H9 (cell line): ENCODE measurements around the gene DMWD. TPM values are rescaled to one million over a fixed set of nuclear protein-coding genes. Genes with fewer than 3 reads are reported as not detected.

Experiments used
- DNase-seq: peaks from one replicate; pipeline ENCODE4 v3.0.0-alpha.2; 2017
- H2AFZ ChIP-seq: one replicate; pipeline ENCODE4 v1.6.1; 2013; ENCODE audit warnings: mild to moderate bottlenecking, low read length, control low read depth, moderate library complexity
- H2AK5ac ChIP-seq: 2 replicates; pipeline ENCODE4 v1.6.1; 2013; ENCODE audit warnings: low read length, control low read depth, mixed read lengths; ENCODE audit not compliant: insufficient read length
- H2BK120ac ChIP-seq: one replicate; pipeline ENCODE4 v1.6.1; 2013; ENCODE audit warnings: low read depth, mild to moderate bottlenecking, low read length, control low read depth, inconsistent platforms; ENCODE audit not compliant: poor library complexity, severe bottlenecking
- H2BK12ac ChIP-seq: 2 replicates; pipeline ENCODE4 v1.6.1; 2013; ENCODE audit warnings: low read length, control low read depth, mixed read lengths, low read depth; ENCODE audit not compliant: insufficient read length
- H2BK15ac ChIP-seq: 2 replicates; pipeline ENCODE4 v1.6.1; 2013; ENCODE audit warnings: low read depth, low read length, control low read depth
- H2BK20ac ChIP-seq: one replicate; pipeline ENCODE4 v1.6.1; 2013; ENCODE audit warnings: low read depth, mild to moderate bottlenecking, low read length, control low read depth, inconsistent platforms; ENCODE audit not compliant: poor library complexity, severe bottlenecking
- H2BK5ac ChIP-seq: 2 replicates; pipeline ENCODE4 v1.6.1; 2013; ENCODE audit warnings: low read length, control low read depth, mixed read lengths; ENCODE audit not compliant: insufficient read length
- H3K14ac ChIP-seq: 2 replicates; pipeline ENCODE4 v1.6.1; 2013; ENCODE audit warnings: low read length, control low read depth; ENCODE audit not compliant: insufficient read depth
- H3K18ac ChIP-seq: 2 replicates; pipeline ENCODE4 v1.6.1; 2013; ENCODE audit warnings: low read depth, mild to moderate bottlenecking, mixed read lengths, low read length, control low read depth; ENCODE audit not compliant: insufficient read length
- H3K23ac ChIP-seq: 2 replicates; pipeline ENCODE4 v1.6.1; 2013; ENCODE audit warnings: low read length, control low read depth, mixed read lengths, low read depth; ENCODE audit not compliant: insufficient read length
- H3K23me2 ChIP-seq: 2 replicates; pipeline ENCODE4 v1.6.1; 2013; ENCODE audit warnings: low read depth, mild to moderate bottlenecking, mixed read lengths, low read length, control low read depth; ENCODE audit not compliant: insufficient read length, poor library complexity, severe bottlenecking
- H3K27ac ChIP-seq: 2 replicates; pipeline ENCODE4 v1.5.1; 2013; ENCODE audit warnings: low read length, control low read depth, mixed read lengths, low read depth; ENCODE audit not compliant: insufficient read length
- H3K27me3 ChIP-seq: 2 replicates; pipeline ENCODE4 v1.6.1; 2013; ENCODE audit warnings: low read length, control low read depth, inconsistent platforms; ENCODE audit not compliant: insufficient read depth
- H3K4ac ChIP-seq: 2 replicates; pipeline ENCODE4 v1.6.1; 2013; ENCODE audit warnings: low read depth, mild to moderate bottlenecking, control low read depth, inconsistent platforms, low read length, moderate library complexity
- H3K4me1 ChIP-seq: 2 replicates; pipeline ENCODE4 v1.6.1; 2013; ENCODE audit warnings: low read length, control low read depth, inconsistent platforms; ENCODE audit not compliant: insufficient read depth
- H3K4me2 ChIP-seq: 2 replicates; pipeline ENCODE4 v1.6.1; 2013; ENCODE audit warnings: low read length, control low read depth, mixed read lengths; ENCODE audit not compliant: insufficient read length, insufficient read depth
- H3K56ac ChIP-seq: 2 replicates; pipeline ENCODE4 v1.6.1; 2013; ENCODE audit warnings: low read depth, mild to moderate bottlenecking, mixed read lengths, low read length, control low read depth; ENCODE audit not compliant: insufficient read length
- H3K79me1 ChIP-seq: 2 replicates; pipeline ENCODE4 v1.6.1; 2013; ENCODE audit warnings: low read depth, mild to moderate bottlenecking, moderate library complexity, low read length, control low read depth, inconsistent platforms; ENCODE audit not compliant: insufficient read depth, poor library complexity, severe bottlenecking
- H3K79me2 ChIP-seq: 2 replicates; pipeline ENCODE4 v1.6.1; 2013; ENCODE audit warnings: low read length, control low read depth, inconsistent platforms; ENCODE audit not compliant: insufficient read depth
- H3K9ac ChIP-seq: 2 replicates; pipeline ENCODE4 v1.6.1; 2013; ENCODE audit warnings: low read length, control low read depth, mixed read lengths; ENCODE audit not compliant: insufficient read length; ENCODE audit errors: extremely low read depth
- H3K9me3 ChIP-seq: one replicate; pipeline ENCODE4 v1.6.1; 2013; ENCODE audit warnings: low read depth, low read length, inconsistent platforms; ENCODE audit not compliant: control insufficient read depth
- H3T11ph ChIP-seq: one replicate; pipeline ENCODE4 v1.6.1; 2013; ENCODE audit warnings: mild to moderate bottlenecking, low read length, control low read depth, inconsistent platforms
- H4K20me1 ChIP-seq: one replicate; pipeline ENCODE4 v1.6.1; 2013; ENCODE audit not compliant: control insufficient read depth, insufficient read length, insufficient read depth
- H4K5ac ChIP-seq: 2 replicates; pipeline ENCODE4 v1.6.1; 2013; ENCODE audit warnings: low read depth, mild to moderate bottlenecking, mixed read lengths, low read length, control low read depth; ENCODE audit not compliant: insufficient read length
- H4K8ac ChIP-seq: replicated peaks from 2 replicates; pipeline ENCODE4 v1.6.1; 2013; ENCODE audit warnings: low read length, control low read depth, mixed read lengths, low read depth; ENCODE audit not compliant: insufficient read length
- H4K91ac ChIP-seq: 2 replicates; pipeline ENCODE4 v1.6.1; 2013; ENCODE audit warnings: low read depth, mild to moderate bottlenecking, moderate library complexity, mixed read lengths, low read length, control low read depth; ENCODE audit not compliant: insufficient read length
- H3K27ac Mint-ChIP-seq, 3 experiments: 2 replicates in 2 of 3; 3 replicates in 1 of 3; pipeline ENCODE4 v1.8.0; 2020 to 2021; ENCODE audit warnings: mixed read lengths in 3 of 3, mild to moderate bottlenecking in 1 of 3, moderate library complexity in 1 of 3
- H3K27me3 Mint-ChIP-seq: 2 replicates; pipeline ENCODE4 v1.8.0; 2021; ENCODE audit warnings: low read depth, mild to moderate bottlenecking, moderate library complexity, mixed read lengths
- H3K36me3 Mint-ChIP-seq, 3 experiments: 2 replicates in 2 of 3; 3 replicates in 1 of 3; pipeline ENCODE4 v1.8.0; 2020 to 2021; ENCODE audit warnings: low read depth in 3 of 3, mixed read lengths in 3 of 3; ENCODE audit not compliant: insufficient read depth in 1 of 3
- H3K4me1 Mint-ChIP-seq, 2 experiments: 2 replicates each; pipeline ENCODE4 v1.8.0; 2020; ENCODE audit warnings: mixed read lengths in 2 of 2
- H3K4me3 Mint-ChIP-seq, 2 experiments: 2 replicates in 1 of 2; 3 replicates in 1 of 2; pipeline ENCODE4 v1.8.0; 2020 to 2021; ENCODE audit warnings: mild to moderate bottlenecking in 2 of 2, mixed read lengths in 2 of 2, moderate library complexity in 1 of 2
- H3K9me3 Mint-ChIP-seq, 2 experiments: 2 replicates in 1 of 2; 3 replicates in 1 of 2; pipeline ENCODE4 v1.8.0; 2020; ENCODE audit warnings: mild to moderate bottlenecking in 2 of 2, mixed read lengths in 2 of 2, moderate library complexity in 1 of 2
- WGBS: extraction: QIAGEN DNeasy Blood & Tissue Kit; methylation state at CpG from one replicate; pipeline ENCODE4 v1.1.7; 2013; ENCODE audit warnings: missing lambda C conversion rate, low lambda C conversion rate, mixed read lengths; ENCODE audit not compliant: insufficient read length; ENCODE audit errors: extremely low coverage; 5-methylcytosine and 5-hydroxymethylcytosine counted together
- total RNA-seq: library from RNA; stranded (reverse); gene quantifications from 2 replicates; pipeline ENCODE4 v1.2.1, GENCODE V29; 2021
- TF ChIP-seq, protein P1 (sequence below): fragments of 200-600 bp; sonication (generic); conservative IDR thresholded peaks from 3 replicates; pipeline ENCODE4 v1.8.0; 2021; ENCODE audit warnings: antibody characterized with exemption, mild to moderate bottlenecking

Gene DMWD
- total RNA-seq, 1 experiment from 2014 or later: 75.1 TPM

- H3K4me3 Mint-ChIP-seq: no peak overlapping the region
Measured at GRCh38 chr19:45804140-45804958, 11.7 kb upstream of the DMWD start.

More at GRCh38 chr19:45804140-45804958, 11.7 kb upstream of the DMWD start:
- Histone ChIP-seq H3K27me3 (no peaks in the 10 kb centered on the region), H3K23me2 (no peaks in the 10 kb centered on the region), H3K9me3 (no peaks in the 10 kb centered on the region), H2BK15ac (no peak overlapping the region), H3T11ph (no peak overlapping the region), H2BK120ac (no peak overlapping the region), H4K8ac (no peak overlapping the region), H3K23ac (no peak overlapping the region), H3K4me2 (no peak overlapping the region), H2BK20ac (no peak overlapping the region), H2AFZ (no peak overlapping the region), H2BK12ac (no peak overlapping the region), H3K27ac (no peak overlapping the region), H4K5ac (no peak overlapping the region), H3K4me1 (no peaks in the 10 kb centered on the region), H3K79me1 (no peaks in the 10 kb centered on the region), H3K79me2 (no peaks in the 10 kb centered on the region), H2AK5ac (no peak overlapping the region), H3K9ac (no peak overlapping the region), H4K91ac (no peak overlapping the region), H4K20me1 (no peaks in the 10 kb centered on the region), H3K14ac (no peak overlapping the region), H3K18ac (no peak overlapping the region), H3K4ac (no peak overlapping the region), H2BK5ac (no peak overlapping the region), H3K56ac (no peak overlapping the region)
- TF ChIP-seq, protein P1, sequence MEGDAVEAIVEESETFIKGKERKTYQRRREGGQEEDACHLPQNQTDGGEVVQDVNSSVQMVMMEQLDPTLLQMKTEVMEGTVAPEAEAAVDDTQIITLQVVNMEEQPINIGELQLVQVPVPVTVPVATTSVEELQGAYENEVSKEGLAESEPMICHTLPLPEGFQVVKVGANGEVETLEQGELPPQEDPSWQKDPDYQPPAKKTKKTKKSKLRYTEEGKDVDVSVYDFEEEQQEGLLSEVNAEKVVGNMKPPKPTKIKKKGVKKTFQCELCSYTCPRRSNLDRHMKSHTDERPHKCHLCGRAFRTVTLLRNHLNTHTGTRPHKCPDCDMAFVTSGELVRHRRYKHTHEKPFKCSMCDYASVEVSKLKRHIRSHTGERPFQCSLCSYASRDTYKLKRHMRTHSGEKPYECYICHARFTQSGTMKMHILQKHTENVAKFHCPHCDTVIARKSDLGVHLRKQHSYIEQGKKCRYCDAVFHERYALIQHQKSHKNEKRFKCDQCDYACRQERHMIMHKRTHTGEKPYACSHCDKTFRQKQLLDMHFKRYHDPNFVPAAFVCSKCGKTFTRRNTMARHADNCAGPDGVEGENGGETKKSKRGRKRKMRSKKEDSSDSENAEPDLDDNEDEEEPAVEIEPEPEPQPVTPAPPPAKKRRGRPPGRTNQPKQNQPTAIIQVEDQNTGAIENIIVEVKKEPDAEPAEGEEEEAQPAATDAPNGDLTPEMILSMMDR: no peak
- WGBS: no CpG with 5 or more reads among the region's 57 CpGs
- Mint-ChIP-seq H3K27me3 (peaks cover 43% of the 10 kb centered on the region), H3K9me3 (no peaks in the 10 kb centered on the region; a peak in 1 of 5 replicates), H3K4me1 (peaks cover 4 to 16% of the 10 kb centered on the region in 2 experiments), H3K36me3 (no peaks in the 10 kb centered on the region), H3K27ac (peak overlapping the region in 1 of 3 experiments; percentile 48; a peak in 1 of 7 replicates)
- DNase-seq: no peak
